Mucosa of descending colon (tissue), 3 donors: ENCODE results near the gene FRAS1. TPM values are rescaled to one million over a fixed set of nuclear protein-coding genes. Genes with fewer than 3 reads are reported as not detected.

Experiments used
- ATAC-seq: fragments of 200-7000 bp; cut with Tn5 transposase; one replicate; pipeline ENCODE4 v1.9.1; 2020; ENCODE audit warnings: mild to moderate bottlenecking, moderate library complexity
- DNase-seq, 3 donors: peaks; one replicate each; pipeline ENCODE4 v3.0.0-alpha.2; 2020
- H3K36me3 ChIP-seq: fragments of 200-600 bp; one replicate; pipeline ENCODE4 v1.8.0; 2021; ENCODE audit warnings: low read depth, mild to moderate bottlenecking
- H3K4me1 ChIP-seq: fragments of 200-600 bp; one replicate; pipeline ENCODE4 v1.8.0; 2021; ENCODE audit warnings: low read depth, mild to moderate bottlenecking
- H3K4me3 ChIP-seq: fragments of 200-600 bp; one replicate; pipeline ENCODE4 v1.8.0; 2021; ENCODE audit warnings: mild to moderate bottlenecking
- H3K9me3 ChIP-seq: fragments of 200-600 bp; one replicate; pipeline ENCODE4 v1.8.0; 2021; ENCODE audit warnings: mild to moderate bottlenecking
- intact Hi-C, 2 donors: fragments of 100-400 bp; cut with DNase I in 1 of 2; cut with micrococcal nuclease in 1 of 2; formaldehyde crosslinking; loops; one replicate each; pipeline versions ENCODE4 v1.11.0 to v1.11.1; 2022; cut with DNase I, micrococcal nuclease
- total RNA-seq, 3 donors: library from RNA; stranded (reverse); fragmentation: NEBNext Ultra II Directional in 2 of 3; extraction: Animal tissue kit (Norgen Biotek cat#: 25700) in 2 of 3; gene quantifications; one replicate each; pipeline versions ENCODE4 v1.2.1 to v1.2.4, GENCODE V29; 2021 to 2023
- TF ChIP-seq, protein P1 (sequence below): fragments of 200-600 bp; IDR thresholded peaks from one replicate; pipeline ENCODE4 v1.8.0; 2022; ENCODE audit warnings: antibody characterized with exemption, mild to moderate bottlenecking
- donor health status: DM: no; HTN: no; CAD: no; lungs with moderate emphysema.
- donor health status: DM: no; HTN: no; CAD: no.
- donor health status: DM: no; HTN: yes; CAD: no.

Gene FRAS1
- total RNA-seq, 3 donors from 2014 or later: 1.2 to 9.3 (median 2.2) TPM

DNA sequence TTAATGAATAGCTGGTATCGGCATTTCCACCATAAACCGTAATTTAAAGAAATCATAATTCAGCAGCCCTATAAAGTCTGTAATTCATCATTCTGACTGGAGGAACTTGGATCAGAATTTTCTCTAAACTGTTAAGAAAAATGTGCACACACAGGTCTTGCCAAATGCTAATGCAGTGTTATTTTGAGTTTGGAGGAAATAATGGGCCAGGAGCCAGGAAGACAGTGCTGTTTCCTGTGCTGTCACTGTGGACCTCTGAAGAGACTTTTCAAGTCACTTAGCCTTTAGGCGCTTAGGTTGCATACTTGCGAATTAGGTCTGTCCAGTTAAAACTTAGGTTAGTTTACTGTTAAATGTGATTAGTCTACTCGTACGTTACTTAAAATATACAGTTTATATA lies 357.0 kb downstream of the FRAS1 start:
- Histone ChIP-seq H3K4me1 (no peaks in the 10 kb centered on the region), H3K9me3 (no peaks in the 10 kb centered on the region), H3K4me3 (no peak overlapping the region), H3K36me3 (no peaks in the 10 kb centered on the region)
- ATAC-seq (no peak), DNase-seq (no peak)
- intact Hi-C loops: no loop called here
- TF ChIP-seq, protein P1, sequence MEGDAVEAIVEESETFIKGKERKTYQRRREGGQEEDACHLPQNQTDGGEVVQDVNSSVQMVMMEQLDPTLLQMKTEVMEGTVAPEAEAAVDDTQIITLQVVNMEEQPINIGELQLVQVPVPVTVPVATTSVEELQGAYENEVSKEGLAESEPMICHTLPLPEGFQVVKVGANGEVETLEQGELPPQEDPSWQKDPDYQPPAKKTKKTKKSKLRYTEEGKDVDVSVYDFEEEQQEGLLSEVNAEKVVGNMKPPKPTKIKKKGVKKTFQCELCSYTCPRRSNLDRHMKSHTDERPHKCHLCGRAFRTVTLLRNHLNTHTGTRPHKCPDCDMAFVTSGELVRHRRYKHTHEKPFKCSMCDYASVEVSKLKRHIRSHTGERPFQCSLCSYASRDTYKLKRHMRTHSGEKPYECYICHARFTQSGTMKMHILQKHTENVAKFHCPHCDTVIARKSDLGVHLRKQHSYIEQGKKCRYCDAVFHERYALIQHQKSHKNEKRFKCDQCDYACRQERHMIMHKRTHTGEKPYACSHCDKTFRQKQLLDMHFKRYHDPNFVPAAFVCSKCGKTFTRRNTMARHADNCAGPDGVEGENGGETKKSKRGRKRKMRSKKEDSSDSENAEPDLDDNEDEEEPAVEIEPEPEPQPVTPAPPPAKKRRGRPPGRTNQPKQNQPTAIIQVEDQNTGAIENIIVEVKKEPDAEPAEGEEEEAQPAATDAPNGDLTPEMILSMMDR: no peak

DNA sequence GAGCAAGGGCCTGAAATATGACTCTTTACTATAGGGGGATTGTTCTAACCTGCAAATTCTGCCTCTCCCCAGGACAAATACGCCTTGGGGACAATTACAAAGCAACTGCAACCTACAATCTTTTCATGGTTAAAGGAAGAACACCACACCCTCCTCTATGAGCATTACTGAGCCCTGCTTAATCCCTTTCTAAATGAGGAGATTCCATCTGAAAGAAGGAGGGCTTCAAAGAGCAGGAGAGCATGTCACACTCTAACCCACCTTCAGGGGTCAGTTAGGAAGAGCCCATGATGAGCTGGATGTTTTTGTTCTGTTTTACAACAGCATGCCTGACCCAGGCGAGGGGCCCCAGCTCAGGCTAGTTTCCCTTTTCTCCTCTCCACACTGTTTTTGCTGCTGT lies 360.5 kb downstream of the FRAS1 start:
- TF ChIP-seq, protein P1: no peak
- intact Hi-C loops: no loop called here
- DNase-seq (no peak), ATAC-seq (no peak)
- H3K9me3 ChIP-seq: no peaks in the 10 kb centered on the region
- H3K4me1 ChIP-seq: no peaks in the 10 kb centered on the region
- H3K36me3 ChIP-seq: no peaks in the 10 kb centered on the region
- no peak overlapping the region for H3K4me3 ChIP-seq

DNA sequence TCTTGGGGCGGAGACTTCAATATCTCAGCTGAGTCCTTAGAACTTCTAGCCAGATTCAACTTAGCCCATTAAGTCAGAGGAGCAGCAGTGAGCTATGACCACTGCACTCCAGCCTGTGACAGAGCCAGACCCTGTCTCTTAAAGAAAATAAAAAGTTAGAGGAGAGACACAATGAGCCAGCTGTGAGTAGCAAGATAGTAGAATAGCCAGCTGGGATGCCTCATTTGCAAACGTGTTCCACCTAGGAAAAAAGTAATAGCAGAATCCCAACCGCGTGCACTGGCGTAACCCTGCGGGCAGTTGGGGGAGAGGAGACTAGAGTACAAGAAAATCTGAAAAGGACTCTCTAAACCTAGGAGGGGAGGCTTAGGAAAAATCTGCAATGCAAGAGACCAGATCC lies 361.3 kb downstream of the FRAS1 start:
- no peak for DNase-seq

DNA sequence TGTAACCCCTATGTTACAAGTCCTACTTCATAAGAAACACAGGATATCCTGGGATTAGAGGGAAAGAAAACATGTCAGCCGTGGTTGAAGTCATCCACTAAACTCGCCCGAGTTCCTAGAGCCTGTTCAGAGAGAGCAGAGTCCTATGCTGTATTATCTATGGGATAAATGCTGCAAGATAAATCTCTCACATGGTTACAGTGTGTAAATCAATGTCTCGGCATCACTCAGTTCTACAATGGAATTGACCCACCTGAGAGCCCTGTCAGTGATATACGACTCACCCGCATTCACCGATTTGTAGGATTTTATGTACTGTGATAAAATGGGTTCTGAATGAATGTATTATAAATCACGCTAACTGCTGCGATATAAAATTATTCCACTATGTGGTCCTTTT lies 366.7 kb downstream of the FRAS1 start:
- TF ChIP-seq, protein P1: no peak
- Histone ChIP-seq H3K36me3 (no peaks in the 10 kb centered on the region), H3K4me3 (no peak overlapping the region), H3K4me1 (no peaks in the 10 kb centered on the region), H3K9me3 (no peaks in the 10 kb centered on the region)
- ATAC-seq (no peak), DNase-seq (no peak)
- intact Hi-C loops: no loop called here

More for the DNA sequence above, 361.3 kb downstream of the FRAS1 start:
- H3K4me1 ChIP-seq: no peaks in the 10 kb centered on the region
- ATAC-seq: no peak
- no peaks in the 10 kb centered on the region for H3K9me3 ChIP-seq
- no peak overlapping the region for H3K4me3 ChIP-seq
- intact Hi-C loops: no loop called here
- TF ChIP-seq, protein P1: no peak
- no peaks in the 10 kb centered on the region for H3K36me3 ChIP-seq

DNA sequence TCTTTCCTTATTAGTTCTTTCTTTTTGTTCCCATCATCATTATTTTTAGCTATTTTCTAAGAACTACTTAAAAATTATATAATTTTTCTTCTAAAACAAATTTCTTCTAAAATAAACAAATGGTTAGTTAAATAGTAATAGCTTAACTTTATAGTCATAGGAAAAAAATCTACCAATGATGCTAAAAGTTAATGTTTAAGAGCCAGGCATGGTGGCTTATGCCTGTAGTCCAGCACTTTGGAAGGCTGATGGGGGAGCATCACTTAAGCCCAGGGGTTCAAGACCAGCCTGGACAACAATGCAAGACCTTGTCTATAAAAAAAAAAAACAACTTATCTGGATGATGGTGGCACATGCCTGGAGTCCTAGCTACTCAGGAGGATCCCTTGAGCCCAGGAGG lies 367.3 kb downstream of the FRAS1 start:
- DNase-seq (no peak), ATAC-seq (no peak)
- Histone ChIP-seq H3K4me1 (no peaks in the 10 kb centered on the region), H3K9me3 (no peaks in the 10 kb centered on the region), H3K4me3 (no peak overlapping the region), H3K36me3 (no peaks in the 10 kb centered on the region)
- intact Hi-C loops: no loop called here
- TF ChIP-seq, protein P1: no peak

DNA sequence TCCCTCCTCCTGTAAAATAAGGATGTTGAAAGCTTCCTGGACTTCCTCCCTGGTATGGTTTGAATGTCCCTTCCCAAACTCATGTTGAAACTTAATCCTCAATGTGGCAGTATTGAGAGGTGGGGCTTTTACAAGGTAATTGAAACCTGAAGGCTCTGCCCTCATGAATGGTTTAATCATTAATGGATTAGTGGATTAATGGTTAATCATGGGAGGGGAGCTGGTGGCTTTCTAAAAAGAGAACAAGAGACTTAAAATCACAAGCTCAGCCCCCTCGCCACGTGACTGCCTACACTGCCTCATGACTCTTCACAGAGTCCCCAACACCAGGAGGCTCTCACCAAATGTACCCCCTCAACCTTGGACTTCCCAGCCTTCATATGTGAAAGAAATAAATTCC lies 369.8 kb downstream of the FRAS1 start:
- TF ChIP-seq, protein P1: no peak
- DNase-seq (no peak), ATAC-seq (no peak)
- intact Hi-C loops: no loop called here
- Histone ChIP-seq H3K36me3 (no peaks in the 10 kb centered on the region), H3K4me1 (no peaks in the 10 kb centered on the region), H3K4me3 (no peak overlapping the region), H3K9me3 (no peaks in the 10 kb centered on the region)
